Measurements from ENCODE around the gene AICDA.

DNA sequence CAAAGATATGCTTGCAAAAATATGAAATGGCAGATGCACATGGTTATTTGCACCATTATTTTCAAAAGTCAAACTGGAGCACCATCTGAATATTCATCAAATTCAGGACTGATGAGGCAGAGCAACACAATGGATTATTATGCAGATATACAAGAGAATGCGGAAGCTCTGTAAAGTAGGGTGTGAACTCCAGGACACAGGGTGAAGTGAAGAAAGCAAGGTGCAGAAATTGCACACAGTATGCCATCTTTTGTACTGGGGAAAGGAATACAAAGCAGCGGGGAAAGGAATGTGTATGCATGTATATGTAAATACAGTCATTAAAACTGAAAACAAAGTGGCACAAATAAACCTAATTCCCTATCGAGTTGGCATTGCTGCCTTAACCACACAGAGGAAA is 49.3 kb downstream of the AICDA start:
- TF ChIP-seq, protein P1, sequence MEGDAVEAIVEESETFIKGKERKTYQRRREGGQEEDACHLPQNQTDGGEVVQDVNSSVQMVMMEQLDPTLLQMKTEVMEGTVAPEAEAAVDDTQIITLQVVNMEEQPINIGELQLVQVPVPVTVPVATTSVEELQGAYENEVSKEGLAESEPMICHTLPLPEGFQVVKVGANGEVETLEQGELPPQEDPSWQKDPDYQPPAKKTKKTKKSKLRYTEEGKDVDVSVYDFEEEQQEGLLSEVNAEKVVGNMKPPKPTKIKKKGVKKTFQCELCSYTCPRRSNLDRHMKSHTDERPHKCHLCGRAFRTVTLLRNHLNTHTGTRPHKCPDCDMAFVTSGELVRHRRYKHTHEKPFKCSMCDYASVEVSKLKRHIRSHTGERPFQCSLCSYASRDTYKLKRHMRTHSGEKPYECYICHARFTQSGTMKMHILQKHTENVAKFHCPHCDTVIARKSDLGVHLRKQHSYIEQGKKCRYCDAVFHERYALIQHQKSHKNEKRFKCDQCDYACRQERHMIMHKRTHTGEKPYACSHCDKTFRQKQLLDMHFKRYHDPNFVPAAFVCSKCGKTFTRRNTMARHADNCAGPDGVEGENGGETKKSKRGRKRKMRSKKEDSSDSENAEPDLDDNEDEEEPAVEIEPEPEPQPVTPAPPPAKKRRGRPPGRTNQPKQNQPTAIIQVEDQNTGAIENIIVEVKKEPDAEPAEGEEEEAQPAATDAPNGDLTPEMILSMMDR (optimal IDR thresholded peaks at IDR 0.05 in 1 of 3, IDR thresholded peaks at IDR 0.05 in 1 of 3, conservative IDR thresholded peaks at IDR 0.05 in 1 of 3; ENCODE audit: extremely low read depth in 1 of 3, insufficient read depth in 2 of 3, low read length in 3 of 3), result no peak
- no peak for TF ChIP-seq EZH2 (IDR thresholded peaks at IDR 0.05; ENCODE audit: low read length)

All from keratinocyte (primary cell).